ENCODE data around the gene THAP9.

The THAP9 gene

DNA sequence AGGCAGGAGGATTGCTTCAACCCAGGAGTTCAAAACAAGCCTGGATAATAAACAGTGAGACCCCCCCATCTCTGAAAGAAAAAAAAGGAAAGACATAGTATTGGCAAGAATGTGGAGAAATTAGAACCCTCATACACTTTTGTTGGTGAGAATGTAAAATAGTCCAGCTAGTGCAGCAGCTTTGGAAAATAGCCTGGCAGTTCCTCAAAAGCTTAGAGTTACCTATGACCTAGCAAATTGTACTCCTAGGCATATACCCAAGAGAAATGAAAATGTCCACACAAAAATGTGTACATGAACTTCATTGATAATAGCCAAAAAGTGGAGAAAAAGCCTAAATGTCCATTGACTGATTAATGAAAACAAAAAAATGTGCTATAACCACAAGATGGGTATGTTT is 21.3 kb downstream of the THAP9 start:
- TF ChIP-seq, protein P1, sequence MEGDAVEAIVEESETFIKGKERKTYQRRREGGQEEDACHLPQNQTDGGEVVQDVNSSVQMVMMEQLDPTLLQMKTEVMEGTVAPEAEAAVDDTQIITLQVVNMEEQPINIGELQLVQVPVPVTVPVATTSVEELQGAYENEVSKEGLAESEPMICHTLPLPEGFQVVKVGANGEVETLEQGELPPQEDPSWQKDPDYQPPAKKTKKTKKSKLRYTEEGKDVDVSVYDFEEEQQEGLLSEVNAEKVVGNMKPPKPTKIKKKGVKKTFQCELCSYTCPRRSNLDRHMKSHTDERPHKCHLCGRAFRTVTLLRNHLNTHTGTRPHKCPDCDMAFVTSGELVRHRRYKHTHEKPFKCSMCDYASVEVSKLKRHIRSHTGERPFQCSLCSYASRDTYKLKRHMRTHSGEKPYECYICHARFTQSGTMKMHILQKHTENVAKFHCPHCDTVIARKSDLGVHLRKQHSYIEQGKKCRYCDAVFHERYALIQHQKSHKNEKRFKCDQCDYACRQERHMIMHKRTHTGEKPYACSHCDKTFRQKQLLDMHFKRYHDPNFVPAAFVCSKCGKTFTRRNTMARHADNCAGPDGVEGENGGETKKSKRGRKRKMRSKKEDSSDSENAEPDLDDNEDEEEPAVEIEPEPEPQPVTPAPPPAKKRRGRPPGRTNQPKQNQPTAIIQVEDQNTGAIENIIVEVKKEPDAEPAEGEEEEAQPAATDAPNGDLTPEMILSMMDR (IDR thresholded peaks at IDR 0.05) = no peak
- H3K36me3 Mint-ChIP-seq (ENCODE audit: low read depth) = peaks cover 18% of the 10 kb centered on the region
- H3K4me3 Mint-ChIP-seq = no peak overlapping the region
- H3K27me3 Mint-ChIP-seq (ENCODE audit: low read depth, poor library complexity) = no peaks in the 10 kb centered on the region
- DNase-seq = no peak
- peaks cover 11% of the 10 kb centered on the region for H3K4me1 Mint-ChIP-seq
- H3K9me3 Mint-ChIP-seq = no peaks in the 10 kb centered on the region
- H3K27ac Mint-ChIP-seq = peak overlapping the region; percentile 15

DNA sequence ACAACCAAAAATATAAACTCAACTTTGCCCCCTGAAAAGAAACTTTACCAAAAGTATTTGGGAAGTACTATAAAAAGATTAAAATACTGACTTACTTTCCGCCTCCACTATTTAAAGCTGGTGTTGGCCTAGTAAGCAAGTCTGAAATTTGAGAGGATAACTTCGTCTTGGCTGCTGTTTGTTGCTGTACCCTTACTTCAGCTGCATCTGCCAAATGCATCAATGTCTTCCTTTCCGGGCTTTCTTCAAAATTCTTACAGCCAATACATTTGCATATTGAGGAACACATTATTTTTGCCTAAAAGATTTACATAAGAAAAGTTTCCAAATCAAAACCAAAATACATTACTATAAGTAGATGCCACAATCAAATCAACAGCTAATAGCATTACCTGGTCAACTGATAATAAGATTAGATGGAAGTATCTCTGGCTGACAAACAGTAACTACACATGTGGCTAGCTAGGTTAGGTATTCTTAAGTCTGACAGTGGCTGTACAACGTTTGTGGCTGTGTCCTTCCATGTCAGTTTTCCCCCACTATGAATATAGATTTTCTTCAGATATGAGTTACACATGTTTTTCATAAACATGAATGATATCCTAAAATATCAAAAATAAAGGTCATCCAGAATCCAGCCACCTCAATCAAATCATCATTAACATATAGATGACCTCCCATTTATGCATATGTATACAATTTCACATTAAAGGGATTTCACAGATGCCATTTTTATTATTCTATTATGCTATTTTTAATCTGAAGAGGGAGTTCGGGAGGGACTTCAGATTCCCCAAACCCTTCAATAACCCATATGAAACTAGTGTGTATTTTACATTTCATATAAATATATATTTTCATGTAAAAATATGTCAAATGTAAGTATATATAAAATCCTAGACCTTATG is 30.6 kb downstream of the THAP9 start:
- H3K4me3 Mint-ChIP-seq = no peak overlapping the region
- peak overlapping the region; percentile 43 for H3K27ac Mint-ChIP-seq
- DNase-seq = no peak
- no peaks in the 10 kb centered on the region for H3K27me3 Mint-ChIP-seq (ENCODE audit: low read depth, poor library complexity)
- TF ChIP-seq, protein P1 (IDR thresholded peaks at IDR 0.05) = no peak
- peaks cover 47% of the 10 kb centered on the region for H3K36me3 Mint-ChIP-seq (ENCODE audit: low read depth)
- H3K9me3 Mint-ChIP-seq = no peaks in the 10 kb centered on the region
- no peaks in the 10 kb centered on the region for H3K4me1 Mint-ChIP-seq

DNA sequence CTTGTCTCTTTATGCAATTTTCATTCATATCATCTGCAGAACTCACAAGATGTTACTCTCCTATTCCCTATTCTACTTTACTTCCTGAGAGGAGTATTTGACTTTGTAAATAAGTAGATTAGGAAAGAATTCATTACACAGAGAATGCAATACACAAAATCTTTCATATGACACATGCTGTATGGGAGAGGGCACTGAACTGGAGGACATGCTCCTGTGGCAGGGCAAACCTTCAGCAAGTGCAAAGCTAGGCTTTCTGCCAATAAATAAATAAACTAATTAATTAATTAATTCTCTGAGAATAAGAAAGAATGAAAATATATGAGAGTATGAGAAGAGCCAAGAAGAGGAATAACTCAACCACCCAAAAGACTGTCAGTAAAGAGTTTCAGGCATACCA is 33.9 kb downstream of the THAP9 start:
- TF ChIP-seq, protein P1 (IDR thresholded peaks at IDR 0.05) = no peak
- H3K9me3 Mint-ChIP-seq = no peaks in the 10 kb centered on the region

DNA sequence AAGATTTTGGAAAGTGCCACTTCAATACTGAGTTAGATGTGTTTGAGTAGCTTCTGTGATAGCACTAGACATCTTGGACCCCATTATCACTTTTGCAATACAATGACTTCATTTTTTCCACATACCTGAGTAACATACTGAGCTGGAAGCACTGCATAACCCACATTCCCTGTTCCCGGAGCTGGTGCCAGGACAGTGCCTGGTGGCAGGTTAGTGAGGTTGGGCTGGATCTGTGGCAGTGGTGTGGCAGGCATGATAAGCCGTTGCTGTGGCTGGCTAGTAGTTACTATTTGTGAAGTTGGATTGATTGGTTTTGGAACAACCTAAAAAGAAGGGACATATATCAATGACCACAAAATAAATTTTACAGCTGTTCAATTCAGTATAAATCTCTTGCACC is 38.9 kb downstream of the THAP9 start:
- Mint-ChIP-seq H3K27me3 (ENCODE audit: low read depth, poor library complexity) (no peaks in the 10 kb centered on the region), H3K9me3 (no peaks in the 10 kb centered on the region), H3K36me3 (ENCODE audit: low read depth) (peaks cover 50% of the 10 kb centered on the region), H3K4me3 (no peak overlapping the region), H3K4me1 (no peaks in the 10 kb centered on the region), H3K27ac (no peak overlapping the region)
- TF ChIP-seq, protein P1 (IDR thresholded peaks at IDR 0.05) = no peak
- DNase-seq = no peak

More for the DNA sequence above, 33.9 kb downstream of the THAP9 start:
- Mint-ChIP-seq H3K4me3 (no peak overlapping the region), H3K36me3 (ENCODE audit: low read depth) (peaks cover 56% of the 10 kb centered on the region), H3K27ac (peak overlapping the region; percentile 33), H3K27me3 (ENCODE audit: low read depth, poor library complexity) (no peaks in the 10 kb centered on the region), H3K4me1 (no peaks in the 10 kb centered on the region)
- no peak for DNase-seq

DNA sequence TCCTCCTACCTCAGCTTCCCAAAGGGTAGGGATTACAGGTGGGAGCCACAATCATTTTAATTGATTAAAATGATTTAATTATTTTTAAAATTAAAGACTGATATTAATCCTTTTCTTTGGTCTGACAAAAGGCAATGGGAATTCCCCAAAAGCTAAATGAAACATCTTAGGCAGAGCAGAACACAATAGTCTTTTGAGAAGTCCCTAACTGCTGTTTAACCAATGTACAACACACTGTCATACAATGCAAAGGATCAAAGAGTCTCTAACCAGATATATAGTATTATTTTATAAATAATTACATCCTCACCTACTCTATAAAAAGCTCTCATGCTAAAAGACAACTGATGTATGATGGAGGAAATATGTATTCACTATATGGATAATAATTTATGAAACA is 47.0 kb downstream of the THAP9 start:
- H3K4me1 Mint-ChIP-seq = no peaks in the 10 kb centered on the region
- H3K27ac Mint-ChIP-seq = no peak overlapping the region
- H3K36me3 Mint-ChIP-seq (ENCODE audit: low read depth) = peaks cover 34% of the 10 kb centered on the region
- TF ChIP-seq, protein P1 (IDR thresholded peaks at IDR 0.05) = no peak
- no peaks in the 10 kb centered on the region for H3K27me3 Mint-ChIP-seq (ENCODE audit: low read depth, poor library complexity)
- DNase-seq = no peak
- H3K4me3 Mint-ChIP-seq = no peak overlapping the region
- H3K9me3 Mint-ChIP-seq = no peaks in the 10 kb centered on the region
